ENCODE data around the gene ALPG.
"Not testable (repeated sequence)": the region's sequence is repeated elsewhere in the genome, so short reads cannot be mapped to it uniquely, and the experiment has no call there.

ALPG gene

DNA sequence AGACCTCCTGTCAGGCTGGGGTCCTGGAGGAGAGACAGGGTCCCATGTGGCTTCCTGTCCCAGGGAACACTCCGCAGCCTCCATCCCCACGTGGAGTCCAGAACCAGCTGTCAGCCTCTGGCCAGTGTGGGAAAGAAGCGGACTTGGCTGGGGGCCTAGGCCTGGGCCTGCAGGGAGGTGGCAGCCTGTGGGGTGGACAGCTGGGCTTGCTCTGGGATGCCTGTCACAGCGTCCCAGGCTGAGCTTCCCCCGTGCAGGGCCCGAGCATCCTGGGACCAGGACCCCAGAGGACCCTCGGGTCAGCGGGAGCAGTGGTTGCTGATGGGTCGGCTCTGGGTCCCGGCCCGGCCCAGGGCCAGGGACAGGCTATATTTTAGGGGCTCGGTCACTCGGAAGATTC is 35.8 kb downstream of the ALPG start:
- DNase-seq = not testable (repeated sequence)

- DNase-seq = not testable (repeated sequence)
Observed at GRCh38 chr2:232443047-232443446, 36.4 kb downstream of the ALPG start.

GRCh38 chr2:232443669-232444408 is 37.2 kb downstream of the ALPG start:
- DNase-seq = not testable (repeated sequence)

- DNase-seq = no peak
Observed at GRCh38 chr2:232444409-232445148, 37.9 kb downstream of the ALPG start.

DNA sequence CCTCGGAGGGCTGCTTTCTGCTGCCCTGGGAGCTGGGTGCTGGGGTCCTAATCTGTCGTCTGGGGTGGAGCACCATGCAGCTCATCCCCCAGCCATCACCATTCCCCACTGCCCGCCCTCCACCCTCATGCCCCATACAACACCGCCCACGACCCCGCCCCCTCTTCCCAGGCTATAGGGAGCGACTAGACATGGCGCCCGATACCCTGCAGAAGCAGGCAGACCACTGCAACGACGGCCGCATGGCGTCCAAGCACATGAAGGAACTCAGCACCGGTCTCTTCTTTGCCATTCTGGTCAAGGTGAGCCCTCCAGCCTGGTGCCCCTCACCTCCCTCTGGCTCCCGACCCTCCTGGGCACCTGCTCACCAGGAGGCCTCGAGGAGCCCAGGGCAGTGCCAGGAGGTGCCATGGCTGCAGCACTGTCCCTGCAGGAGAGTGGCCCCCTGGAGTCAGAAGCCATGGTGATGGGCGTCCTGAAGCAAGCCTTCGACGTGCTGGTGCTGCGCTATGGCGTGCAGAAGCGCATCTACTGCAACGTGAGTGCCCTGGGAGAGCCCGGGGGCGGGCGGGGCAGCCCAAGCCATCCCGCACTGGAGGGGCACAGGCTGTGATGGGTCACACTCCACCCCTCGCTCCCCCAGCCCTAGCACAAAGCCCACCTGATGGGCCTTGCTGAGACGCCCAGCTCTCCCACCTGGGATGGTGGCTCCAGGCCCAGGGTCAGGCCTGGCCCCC is 38.7 kb downstream of the ALPG start:
- not testable (repeated sequence) for DNase-seq

DNA sequence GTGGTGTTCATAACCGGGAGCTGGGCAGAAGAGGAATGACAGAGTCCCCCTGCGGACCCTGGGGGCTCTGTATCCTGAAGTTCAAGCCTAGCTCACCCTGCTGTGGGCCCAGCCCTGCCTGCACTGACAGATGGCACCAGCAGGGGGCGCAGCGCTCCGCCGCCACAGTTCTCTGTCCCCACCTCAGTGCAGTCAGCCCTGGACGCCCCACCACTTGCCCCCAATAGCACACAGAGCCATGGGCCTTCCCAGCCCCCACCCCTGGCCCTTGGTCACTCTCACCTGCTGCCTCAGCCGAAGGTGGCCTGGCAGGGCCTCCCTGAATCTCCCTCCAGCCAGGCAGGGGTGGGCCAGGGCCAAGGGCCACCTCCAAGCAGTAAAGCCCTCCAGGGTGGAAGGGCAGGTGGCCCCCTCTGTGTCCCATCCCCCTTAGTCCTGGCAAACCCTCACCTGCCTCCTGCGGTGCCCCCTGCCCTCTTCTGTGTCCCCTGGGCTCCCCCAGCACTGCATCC is 39.7 kb downstream of the ALPG start:
- not testable (repeated sequence) for DNase-seq

DNA sequence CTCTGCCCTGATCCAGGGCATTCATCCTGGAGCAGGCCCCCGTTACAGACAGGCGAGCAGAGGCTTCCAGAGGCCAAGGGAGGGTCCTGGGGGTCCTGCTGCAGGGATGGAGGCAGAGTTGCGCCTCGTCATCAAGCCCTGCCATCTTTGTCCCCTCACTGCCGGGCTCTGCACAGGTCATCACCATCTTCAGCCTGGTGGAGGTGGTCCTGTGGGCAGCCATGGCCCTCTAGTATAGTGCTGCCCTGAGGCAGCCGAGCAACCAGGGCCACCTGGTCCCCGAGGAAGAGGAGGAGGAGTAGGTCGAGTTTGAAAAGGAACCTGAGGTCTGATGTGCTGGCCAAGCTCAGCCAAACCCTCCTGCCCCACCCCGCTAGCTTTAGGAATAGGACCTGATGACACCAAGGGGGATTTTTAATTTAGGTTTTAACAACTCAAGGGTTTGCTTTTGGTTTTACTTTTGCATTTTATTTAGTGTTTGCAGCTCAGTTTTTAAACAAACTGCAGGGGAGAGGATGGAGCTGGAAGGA is 40.5 kb downstream of the ALPG start:
- no peak for DNase-seq

DNA sequence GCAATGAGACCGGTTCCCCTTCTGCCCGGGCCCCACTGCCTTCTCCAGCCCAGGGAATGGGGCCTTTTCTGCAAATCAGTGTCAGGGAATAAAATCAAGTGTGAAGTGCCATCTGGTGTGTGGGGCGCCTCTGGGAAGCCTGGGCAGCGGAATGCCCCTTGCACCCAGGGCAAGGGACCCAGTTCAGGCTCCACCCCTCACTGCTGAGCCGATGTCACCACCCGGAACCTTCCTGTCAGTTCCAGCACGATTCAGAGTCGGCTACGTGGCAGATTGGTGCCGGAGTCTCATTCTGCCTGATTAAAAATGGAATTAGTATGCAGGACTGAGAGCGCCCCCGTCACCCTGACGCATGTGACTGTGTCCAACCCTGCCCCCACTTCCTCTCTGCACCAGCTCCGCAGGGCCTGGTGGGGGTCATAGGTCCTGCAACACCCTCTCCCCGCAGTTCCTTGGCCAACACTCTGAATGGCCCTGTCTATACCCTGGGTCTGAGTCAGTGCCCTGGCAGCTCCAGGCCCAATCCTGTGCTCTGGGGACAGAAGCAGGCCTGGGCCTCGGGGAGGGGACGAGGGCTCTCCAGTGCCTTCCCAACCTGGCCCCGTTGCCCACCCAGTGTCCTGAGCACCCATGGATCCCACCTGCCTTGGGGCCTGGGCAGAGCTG is 41.1 kb downstream of the ALPG start:
- DNase-seq = no peak

DNA sequence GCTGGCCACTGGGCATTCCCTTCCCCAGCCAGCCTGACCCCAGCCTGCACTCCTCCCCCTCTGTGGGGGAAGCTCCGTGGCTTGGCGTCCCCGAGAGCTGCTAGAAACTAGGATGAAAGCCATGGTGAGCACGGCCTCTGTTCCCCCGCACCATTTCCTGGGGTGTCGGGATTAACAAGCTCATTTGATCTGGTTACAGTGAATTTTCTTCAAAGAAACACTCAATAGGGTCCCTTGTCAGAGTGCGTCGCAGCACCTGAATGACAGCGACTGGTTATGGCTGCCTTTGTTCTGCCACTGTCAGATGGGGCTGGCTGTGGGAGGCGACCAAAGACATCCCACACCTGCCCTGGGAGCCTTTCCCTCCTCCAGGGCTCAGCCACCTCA is 41.7 kb downstream of the ALPG start:
- DNase-seq = no peak

DNA sequence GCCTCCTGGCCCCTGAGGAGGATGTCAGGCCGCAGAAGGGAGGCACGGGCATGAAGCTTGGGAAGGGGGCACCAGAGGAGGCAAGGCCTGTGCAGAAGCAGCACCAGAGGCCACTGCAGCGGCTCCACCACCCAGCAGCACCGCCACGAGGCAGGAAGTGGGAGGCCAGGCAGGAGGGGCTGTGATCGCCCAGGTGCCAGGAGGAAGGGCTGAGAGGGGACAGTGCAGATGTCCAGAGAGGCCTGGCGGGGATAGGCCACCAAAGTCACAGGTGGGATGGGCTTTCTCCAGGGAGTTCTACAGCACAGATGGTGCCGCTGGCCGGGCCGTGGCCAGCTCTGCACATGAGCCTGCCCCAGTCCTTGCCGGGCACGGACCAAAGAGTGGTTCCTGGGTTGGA is 43.3 kb downstream of the ALPG start:
- DNase-seq = no peak

GRCh38 chr2:232451645-232452044 is 45.0 kb downstream of the ALPG start:
- not testable (repeated sequence) for DNase-seq

- no peak for DNase-seq
Observed at GRCh38 chr2:232454630-232455029, 48.0 kb downstream of the ALPG start.

GRCh38 chr2:232455426-232456255 is 49.0 kb downstream of the ALPG start, which contains the start of gene ALPI:
Gene ALPI (plus strand): TSS chr2:232456153. CDS start chr2:232456200, 47 bp downstream.
- no peak for DNase-seq

GRCh38 chr2:232456296-232457120 is 49.9 kb downstream of the ALPG start:
- no peak for DNase-seq

DNA sequence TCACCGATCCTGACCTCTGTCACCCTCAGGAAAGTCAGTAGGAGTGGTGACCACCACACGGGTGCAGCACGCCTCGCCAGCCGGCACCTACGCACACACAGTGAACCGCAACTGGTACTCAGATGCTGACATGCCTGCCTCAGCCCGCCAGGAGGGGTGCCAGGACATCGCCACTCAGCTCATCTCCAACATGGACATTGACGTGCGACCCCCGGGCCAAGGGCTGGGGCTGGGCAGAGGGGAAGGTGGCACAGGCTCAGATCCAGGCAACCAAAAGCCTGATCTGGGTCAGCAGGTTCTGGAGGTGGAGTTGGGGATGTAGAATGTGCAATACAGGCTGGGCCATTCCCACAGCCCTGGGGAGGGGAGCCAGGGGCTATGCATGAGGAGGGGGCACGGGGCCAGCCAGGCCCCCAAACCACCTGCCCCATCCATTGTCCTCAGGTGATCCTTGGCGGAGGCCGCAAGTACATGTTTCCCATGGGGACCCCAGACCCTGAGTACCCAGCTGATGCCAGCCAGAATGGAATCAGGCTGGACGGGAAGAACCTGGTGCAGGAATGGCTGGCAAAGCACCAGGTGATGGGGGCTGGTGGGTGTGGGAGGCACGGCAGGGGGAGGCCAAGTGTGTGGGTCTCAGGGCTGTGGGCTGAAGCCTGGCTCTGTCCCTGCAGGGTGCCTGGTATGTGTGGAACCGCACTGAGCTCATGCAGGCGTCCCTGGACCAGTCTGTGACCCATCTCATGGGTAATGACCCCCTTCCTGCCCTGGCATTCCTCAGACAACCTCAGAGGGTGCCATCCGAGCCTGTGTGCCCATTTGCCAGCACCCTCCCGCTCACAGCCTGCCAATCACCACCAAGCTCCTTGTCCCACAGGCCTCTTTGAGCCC is 50.7 kb downstream of the ALPG start:
- no peak for DNase-seq

DNA sequence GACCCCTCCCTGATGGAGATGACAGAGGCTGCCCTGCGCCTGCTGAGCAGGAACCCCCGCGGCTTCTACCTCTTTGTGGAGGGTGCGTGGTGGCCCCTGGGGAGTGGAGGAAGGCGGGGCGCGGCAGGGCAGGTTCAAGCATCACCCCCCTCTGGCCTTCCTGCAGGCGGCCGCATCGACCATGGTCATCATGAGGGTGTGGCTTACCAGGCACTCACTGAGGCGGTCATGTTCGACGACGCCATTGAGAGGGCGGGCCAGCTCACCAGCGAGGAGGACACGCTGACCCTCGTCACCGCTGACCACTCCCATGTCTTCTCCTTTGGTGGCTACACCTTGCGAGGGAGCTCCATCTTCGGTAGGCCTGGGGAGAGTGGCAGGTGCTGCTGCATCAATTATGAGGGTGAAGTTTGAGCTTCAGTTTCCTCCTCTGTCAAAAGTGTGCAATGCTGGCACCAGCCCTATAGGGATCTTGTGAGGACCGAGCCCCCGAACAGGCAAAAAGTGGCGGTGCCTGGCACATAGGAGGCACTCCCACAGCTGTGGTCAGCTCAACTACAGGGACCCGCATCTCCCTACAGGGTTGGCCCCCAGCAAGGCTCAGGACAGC is 51.5 kb downstream of the ALPG start:
- DNase-seq = no peak

GRCh38 chr2:232458661-232459418 is 52.2 kb downstream of the ALPG start:
- DNase-seq = no peak

DNA sequence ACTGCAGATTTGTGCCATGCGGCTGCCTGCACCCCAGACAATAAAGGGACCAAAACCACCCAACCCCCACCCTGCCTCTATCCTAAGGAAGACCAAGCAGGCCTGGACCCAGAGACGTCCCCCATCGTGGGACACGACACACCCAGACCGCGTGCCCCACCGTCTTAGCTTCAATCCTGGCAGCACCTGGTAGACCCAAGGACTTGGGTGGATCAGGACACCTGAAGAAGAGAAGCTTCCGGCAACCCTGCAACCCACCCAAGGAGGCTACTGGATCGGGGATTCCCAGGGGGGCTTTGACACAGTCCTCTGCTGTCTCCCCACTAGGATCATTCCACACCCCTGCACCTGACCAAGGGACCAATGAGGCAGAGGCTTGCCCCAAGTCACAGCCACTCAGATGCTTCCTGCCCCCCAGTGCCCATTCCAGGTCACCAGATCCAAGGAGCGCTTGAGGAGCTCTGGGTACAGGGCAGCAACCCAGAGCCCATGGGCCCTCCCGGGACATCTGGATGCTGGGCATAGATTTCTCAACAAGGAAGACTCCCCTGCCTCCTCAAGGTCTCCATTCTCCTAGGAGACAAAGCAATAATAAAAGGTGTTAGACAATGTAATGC is 52.9 kb downstream of the ALPG start:
- DNase-seq = no peak
